ENCODE results near the gene UBASH3A.
"Not testable (repeated sequence)": the region's sequence is repeated elsewhere in the genome, so short reads cannot be mapped to it uniquely, and the experiment has no call there.

The UBASH3A gene

DNA sequence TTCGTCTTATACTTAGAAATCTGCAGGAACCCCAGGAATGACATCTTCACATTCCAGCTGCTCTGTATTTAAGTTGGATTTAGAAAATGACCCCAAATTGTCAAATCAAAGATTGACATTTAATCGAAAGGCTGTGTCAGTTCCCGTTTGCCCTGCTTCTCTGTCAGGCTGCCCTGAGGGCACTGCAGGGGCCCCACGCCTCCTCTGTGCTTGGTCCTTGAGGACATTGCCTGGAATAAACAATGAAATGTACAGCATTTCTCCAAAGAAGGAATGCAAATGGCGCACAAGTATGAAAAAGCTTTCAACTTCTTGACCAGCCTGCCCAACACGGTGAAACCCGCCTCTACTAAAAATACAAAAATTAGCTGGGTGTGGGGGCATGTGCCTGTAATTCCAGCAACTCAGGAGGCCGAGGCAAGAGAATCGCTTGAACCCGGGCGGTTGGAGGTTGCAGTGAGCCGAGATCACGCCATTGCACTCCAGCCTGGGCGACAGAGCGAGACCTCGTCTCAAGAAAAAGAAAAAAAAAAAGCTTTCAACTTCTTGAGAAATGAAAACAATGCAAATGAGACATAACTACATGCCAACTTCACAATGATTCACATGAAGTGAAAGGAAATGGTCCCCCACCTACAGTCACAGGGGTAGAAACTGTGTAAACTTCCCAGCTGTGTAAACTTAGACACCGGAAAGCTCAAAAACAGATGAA is 10.8 kb upstream of the UBASH3A start:
- no peak for DNase-seq

DNA sequence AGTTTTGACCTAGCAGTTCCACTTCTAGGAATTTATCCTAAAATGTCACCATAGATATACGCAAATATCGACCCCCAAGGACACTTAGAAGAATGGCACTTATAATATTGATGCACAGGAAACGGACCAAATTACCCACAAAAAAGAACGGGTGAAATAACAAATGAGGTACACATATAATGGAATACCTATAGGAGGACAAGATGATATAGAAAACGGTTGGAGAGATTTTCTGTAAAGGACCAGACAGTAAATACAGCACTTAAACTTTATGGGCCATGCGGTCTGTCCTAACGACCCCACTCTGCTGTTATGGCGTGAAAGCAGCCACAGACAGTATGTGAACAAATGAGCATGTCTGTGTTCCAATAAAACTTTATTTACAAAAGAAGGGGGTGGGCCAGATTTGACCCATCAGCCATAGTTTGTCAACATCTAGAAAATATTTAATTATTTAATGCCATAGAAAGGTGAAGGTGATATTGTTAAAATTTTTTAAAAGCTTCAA is 10.2 kb upstream of the UBASH3A start:
- no peak for DNase-seq

- no peak for DNase-seq
Measured at GRCh38 chr21:42395302-42395701, 8.4 kb upstream of the UBASH3A start.

DNA sequence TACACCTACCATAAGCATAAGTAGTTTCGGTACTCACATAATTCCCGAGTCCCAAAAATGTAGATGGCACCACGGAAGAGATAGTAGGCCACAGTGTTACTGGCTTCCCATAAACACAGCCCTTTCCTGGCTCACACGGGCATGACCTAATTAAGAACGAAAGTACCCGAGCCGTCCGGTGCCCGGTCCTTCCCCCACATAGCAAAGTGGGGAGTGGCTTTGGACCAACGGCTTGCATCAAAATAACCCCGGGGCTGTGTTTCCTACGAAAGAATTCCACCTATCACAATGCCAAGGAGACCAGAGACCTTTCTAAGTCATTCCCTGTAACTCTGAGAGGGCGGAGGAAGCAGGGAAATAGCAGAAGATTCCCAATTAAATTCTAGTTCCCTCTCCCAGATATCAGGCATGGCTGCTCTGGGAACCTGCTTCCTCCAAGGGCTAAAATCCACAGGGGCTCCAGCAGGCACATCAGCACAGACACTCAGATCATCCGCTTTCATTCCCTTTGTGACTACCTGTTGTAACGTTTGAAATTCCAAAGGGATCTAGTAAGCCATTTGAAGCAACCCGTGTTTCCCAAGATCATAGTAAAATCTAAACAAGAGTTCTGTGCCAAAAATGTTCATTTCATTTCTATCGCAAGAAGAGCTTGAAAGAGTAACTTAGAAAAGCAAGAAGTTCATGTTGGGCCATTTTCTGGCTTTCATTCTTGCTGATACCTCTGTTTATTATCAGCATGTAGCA is 7.6 kb upstream of the UBASH3A start, which contains the start of gene TMPRSS3:
TMPRSS3 (minus strand) TSS at position 148 of the 747 bp plus-strand sequence. CDS start 635 bp downstream, outside the sequence.
- no peak for DNase-seq

- DNase-seq = no peak
Measured at GRCh38 chr21:42396799-42397745, 6.6 kb upstream of the UBASH3A start.

DNA sequence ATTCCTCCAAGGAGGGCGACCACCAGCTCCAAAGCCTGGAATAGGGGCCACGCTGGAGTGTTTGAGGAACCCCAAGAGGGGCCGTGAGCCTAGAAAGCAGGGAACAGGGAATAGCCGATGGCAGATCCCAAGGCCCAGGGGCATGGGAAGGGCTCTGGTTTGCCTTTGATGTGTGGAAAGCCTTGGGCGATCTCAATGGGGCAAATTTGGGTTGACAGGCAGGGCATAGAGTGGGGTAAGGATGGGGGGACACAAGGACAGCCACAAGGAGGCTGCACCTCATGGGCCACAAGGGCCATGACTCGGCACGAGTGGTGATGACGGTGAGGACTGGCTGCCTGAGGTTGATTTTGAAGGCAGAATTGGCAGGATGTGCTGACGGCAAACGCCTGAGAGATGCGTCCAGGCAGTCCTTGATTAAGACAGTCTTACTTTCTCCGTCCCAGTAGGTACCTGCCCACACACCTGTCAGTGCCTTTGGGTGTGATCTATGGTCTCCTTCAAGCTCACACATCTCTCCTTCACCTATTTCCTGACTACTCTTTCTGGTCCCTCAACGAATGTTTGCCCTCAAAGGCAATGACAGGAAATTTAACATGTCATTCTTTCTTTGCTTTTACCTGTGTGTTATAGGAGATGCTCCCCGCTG is 5.8 kb upstream of the UBASH3A start:
- DNase-seq = no peak

GRCh38 chr21:42398436-42399028 is 5.2 kb upstream of the UBASH3A start:
- DNase-seq = no peak

GRCh38 chr21:42400525-42400924 is 3.2 kb upstream of the UBASH3A start:
- no peak for DNase-seq

DNA sequence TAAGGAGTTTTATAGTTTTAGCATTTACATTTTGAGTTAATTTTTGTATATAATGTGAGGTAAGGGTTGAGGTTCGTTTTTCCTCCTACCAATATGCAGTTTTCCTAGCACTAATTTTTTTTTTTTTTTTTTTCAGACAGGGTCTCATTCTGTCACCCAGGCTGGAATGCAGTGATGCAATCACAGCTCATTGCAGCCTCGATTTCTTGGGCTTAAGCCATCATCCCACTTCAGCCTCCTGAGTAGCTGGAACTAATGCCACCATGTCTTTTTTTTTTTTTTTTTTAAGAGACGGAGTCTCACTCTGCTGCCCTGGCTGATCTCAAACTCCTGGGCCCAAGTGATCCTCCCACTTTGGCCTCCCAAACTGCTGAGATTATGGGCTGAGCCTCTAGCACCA is 2.5 kb upstream of the UBASH3A start:
- DNase-seq = no peak

GRCh38 chr21:42401820-42402251 is 1.9 kb upstream of the UBASH3A start:
- no peak for DNase-seq

DNA sequence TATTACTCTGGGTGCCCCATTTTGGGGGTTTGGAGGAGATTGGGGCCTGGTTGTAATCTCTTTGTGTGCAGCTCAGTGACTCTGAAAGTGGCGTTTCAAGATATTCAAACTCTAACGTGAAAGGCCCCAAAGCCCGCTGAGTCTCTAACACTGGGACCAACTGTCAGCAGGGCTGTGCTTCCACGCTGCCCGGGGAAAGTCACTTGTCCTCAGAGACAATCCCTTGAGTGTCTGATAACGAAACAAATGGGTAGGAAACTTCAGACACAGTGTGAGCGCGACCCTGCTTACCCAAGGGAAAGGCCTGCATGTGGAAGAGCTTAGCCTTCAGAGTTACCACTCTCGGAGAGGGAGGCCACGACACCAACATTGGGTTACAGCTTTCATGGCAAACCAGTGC is 837 bp downstream of the UBASH3A start:
- DNase-seq = no peak

DNA sequence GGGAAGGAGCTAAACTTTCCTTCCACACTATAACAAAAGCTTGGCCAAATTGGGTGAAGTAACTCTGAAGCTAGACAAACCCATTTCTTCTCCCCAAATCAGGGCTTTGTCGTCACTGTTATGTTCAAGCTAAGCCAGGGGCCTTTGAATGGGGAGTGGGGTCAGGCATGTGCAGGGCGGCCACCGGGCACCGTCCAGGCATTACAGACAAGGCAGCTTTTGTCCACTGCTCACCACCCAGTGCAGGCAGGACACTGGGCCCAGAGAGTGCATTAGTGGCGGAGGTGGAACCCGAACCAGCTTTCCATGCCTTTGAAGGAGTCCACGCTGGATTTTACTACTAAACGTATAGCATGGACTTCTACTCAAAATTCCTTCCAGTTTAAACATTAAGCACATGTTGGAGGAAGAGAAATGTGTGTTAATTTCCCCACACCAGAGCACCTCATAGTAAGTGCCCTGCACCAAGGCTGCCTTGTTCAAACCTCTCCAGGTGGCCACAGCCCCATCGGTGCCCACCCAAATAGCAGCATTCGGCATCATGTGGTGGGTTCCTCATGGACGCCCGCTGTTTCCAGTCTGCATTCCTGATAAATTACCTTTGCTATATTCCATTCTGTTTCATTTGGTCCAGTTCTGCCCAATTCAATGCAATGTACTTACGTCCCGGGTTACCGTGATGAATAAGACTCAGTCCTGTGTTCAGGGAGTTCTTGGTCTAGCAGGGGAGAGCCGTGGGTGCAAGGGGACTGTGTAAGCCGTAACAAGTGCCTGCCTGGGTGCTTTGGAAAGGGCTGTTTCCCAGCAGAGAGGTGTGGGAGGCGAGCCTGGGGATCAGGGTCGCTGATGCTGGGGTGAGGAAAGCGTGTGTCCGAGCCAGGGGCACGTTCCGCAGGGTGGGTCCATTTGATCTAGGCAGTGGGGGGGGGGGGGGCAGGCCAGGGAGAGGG is 1.6 kb downstream of the UBASH3A start:
- DNase-seq = no peak

GRCh38 chr21:42406201-42406621 is 2.5 kb downstream of the UBASH3A start:
- DNase-seq = no peak

- DNase-seq = no peak
Measured at GRCh38 chr21:42406866-42407265, 3.2 kb downstream of the UBASH3A start.

- DNase-seq = no peak
Measured at GRCh38 chr21:42407476-42407875, 3.8 kb downstream of the UBASH3A start.

GRCh38 chr21:42408718-42409117 is 5.0 kb downstream of the UBASH3A start:
- not testable (repeated sequence) for DNase-seq

GRCh38 chr21:42409366-42409765 is 5.7 kb downstream of the UBASH3A start:
- no peak for DNase-seq

- DNase-seq = no peak
Measured at GRCh38 chr21:42411197-42411869, 7.6 kb downstream of the UBASH3A start.

- no peak for DNase-seq
Measured at GRCh38 chr21:42411891-42412635, 8.4 kb downstream of the UBASH3A start.

- no peak for DNase-seq
Measured at GRCh38 chr21:42412636-42412933, 8.9 kb downstream of the UBASH3A start.
